Fibroblast of pulmonary artery (primary cell): ENCODE measurements around the gene RIT1.
A peak's percentile ranks its signal among the peaks of the same experiment; 100 is the strongest.
"Not testable (repeated sequence)": the region's sequence is repeated elsewhere in the genome, so short reads cannot be mapped to it uniquely, and the experiment has no call there.

Source experiments
- DNase-seq: peaks from one replicate; pipeline ENCODE4 v3.0.0-alpha.2; 2010; ENCODE audit warnings: low read depth
- H3K4me3 ChIP-seq: replicated peaks from 2 replicates; pipeline ENCODE4 v1.5.1; 2011; ENCODE audit warnings: low read depth, mild to moderate bottlenecking, control low read depth, low read length, moderate library complexity
- CTCF ChIP-seq: IDR thresholded peaks from 2 replicates; pipeline ENCODE4 v1.5.1; 2011; ENCODE audit warnings: mild to moderate bottlenecking, control low read depth, low read length, inconsistent platforms; ENCODE audit errors: missing control alignments

The RIT1 gene

GRCh38 chr1:155909894-155910293, 1.3 kb downstream of the RIT1 start:
- peak; percentile 54 for DNase-seq
- TF ChIP-seq CTCF = no peak
- H3K4me3 ChIP-seq = peak overlapping the region; percentile 73

- H3K4me3 ChIP-seq = no peak overlapping the region
- no peak for TF ChIP-seq CTCF
- no peak for DNase-seq
Observed at GRCh38 chr1:155904261-155904660, 6.9 kb downstream of the RIT1 start.

- no peak for DNase-seq
- H3K4me3 ChIP-seq = no peak overlapping the region
- no peak for TF ChIP-seq CTCF
Observed at GRCh38 chr1:155900161-155900560, 11.0 kb downstream of the RIT1 start.

- no peak for DNase-seq
- no peak for TF ChIP-seq CTCF
- H3K4me3 ChIP-seq = no peak overlapping the region
Observed at GRCh38 chr1:155899683-155900082, 11.5 kb downstream of the RIT1 start.

- DNase-seq = no peak
- no peak overlapping the region for H3K4me3 ChIP-seq
- no peak for TF ChIP-seq CTCF
Observed at GRCh38 chr1:155898888-155899287, 12.3 kb downstream of the RIT1 start.

GRCh38 chr1:155897746-155898145, 13.4 kb downstream of the RIT1 start:
- no peak for DNase-seq
- no peak overlapping the region for H3K4me3 ChIP-seq
- TF ChIP-seq CTCF = no peak

GRCh38 chr1:155896476-155896875, 14.7 kb downstream of the RIT1 start:
- DNase-seq, H3K4me3 ChIP-seq: not testable (repeated sequence)

- H3K4me3 ChIP-seq, DNase-seq: not testable (repeated sequence)
Observed at GRCh38 chr1:155895617-155896016, 15.5 kb downstream of the RIT1 start.
